Dedifferentiated amniotic fluid mesenchymal stem cell (primary cell): ENCODE measurements around the gene GUK1.

ENCODE experiments used
- DNase-seq: peaks from one replicate; pipeline ENCODE4 v3.0.0-alpha.2; 2016; ENCODE audit errors: extremely low spot score

The GUK1 gene, protein sequence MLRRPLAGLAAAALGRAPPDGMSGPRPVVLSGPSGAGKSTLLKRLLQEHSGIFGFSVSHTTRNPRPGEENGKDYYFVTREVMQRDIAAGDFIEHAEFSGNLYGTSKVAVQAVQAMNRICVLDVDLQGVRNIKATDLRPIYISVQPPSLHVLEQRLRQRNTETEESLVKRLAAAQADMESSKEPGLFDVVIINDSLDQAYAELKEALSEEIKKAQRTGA

DNA sequence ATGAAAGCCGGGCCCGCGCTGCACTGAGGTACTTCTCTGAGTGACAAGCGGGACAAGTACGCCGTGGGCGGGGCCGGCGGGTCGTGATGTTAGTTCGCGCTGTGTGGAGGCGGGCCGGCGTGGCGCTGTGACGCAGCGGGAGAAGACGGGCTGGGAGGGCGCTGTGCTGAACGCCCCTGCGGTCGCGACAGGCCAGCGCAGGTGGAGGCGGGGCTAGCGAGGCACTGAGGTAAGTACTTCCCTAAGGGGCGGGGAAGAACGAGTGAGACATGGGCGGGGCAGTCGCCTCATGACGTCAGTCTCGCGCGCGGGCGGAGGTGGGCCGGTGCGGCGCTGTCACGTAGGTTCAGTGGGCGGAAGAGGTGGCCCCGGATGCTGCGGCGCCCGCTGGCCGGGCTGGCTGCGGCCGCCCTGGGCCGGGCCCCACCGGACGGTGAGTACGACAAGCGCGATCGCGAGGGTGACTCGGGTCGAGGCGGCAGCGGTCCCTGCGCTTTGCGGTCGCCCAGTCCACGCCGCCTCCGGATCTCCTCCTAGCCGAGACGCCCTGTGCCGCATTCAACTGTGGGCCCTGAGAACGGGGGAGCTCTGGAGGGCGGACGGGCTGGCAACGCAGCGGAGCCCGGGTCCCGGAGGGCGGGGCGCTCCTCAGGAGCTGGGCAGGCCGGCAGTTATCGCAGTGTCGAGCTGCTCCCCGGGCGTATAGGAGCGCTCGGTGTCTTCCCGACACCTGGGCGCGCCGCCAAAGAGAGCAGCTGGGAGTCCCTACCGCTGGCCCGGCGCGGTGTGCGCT, at the start of gene GUK1:
Gene GUK1, plus strand, starts transcription at position 349 of the 793 bp plus-strand sequence. Its CDS starts 24 bp downstream, at position 373.
- DNase-seq = peak; percentile 96

DNA sequence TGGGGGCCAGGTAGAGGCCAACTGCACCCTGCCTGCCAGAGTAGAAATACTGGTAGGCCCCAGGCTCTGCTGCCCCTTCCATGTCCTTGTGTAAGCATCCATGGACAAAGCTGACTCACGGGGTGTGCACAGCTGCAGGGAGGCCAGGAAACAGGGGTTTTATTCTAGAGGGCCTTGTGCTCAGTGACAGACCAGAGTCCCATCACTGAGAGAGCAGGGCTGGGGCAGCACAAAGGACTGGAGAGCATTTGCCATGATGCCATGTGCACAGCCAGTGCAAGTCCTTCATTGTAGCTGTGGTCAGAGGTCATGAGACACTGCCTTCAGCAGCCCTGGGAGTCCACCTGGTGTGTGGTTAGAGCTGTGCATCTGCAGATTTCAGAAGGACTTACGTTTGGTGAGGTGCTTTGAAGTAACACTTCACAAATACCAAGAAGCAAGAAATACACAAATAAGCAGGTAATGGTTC, 49.4 kb upstream of the GUK1 start:
- no peak for DNase-seq

DNA sequence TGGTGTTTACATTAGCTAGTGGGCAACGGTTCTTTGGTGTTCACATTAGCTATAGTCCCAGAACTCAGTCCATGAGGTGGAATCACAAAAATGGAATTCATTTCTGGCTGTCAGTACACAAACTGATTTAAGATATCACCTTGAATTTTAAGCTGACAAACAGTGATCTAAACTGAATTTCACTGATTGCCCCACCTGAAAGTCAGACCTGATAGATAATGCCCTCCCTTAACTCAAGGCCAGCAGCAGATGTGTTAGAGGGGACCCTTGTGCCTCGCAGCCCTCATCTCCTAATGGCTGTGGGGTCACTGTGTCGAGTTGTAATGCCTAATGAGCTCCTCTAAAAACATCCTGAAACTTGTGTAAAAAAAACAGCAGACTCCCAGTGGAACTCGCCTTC, 49.0 kb upstream of the GUK1 start:
- DNase-seq = no peak

DNA sequence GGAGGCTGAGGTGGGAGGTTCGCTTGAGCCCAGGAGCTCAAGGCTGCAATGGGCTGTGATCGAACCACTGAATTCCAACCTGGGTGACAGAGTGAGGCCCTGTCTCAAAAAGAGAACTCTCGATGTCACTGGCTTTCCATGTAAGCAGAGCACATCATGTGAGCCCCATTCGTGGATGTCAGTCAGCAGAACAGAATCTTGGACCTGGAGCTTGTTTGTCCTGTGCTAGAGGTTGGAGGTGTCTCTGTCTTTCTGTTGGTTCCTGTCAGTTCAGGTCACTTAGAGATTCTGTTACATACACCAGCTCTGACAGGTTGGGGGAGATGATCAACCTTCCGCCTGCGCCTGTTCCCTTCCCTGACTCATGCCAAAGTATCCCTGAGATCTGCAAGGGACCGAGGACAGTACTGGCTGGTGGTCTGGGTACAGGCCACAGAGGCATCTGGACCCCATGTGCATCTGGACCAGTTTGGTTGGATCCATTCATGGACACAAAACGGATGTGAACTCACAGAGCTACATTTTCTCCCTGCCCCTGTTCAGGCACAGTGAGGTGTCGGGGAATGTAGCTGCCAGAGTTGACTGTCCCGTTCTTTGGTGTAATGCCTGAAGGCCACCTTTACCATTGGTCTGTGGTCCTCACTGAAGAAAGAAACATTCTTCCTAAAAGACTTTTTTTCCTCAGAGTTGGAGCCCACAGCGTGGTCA, 47.6 kb upstream of the GUK1 start:
- DNase-seq = no peak

DNA sequence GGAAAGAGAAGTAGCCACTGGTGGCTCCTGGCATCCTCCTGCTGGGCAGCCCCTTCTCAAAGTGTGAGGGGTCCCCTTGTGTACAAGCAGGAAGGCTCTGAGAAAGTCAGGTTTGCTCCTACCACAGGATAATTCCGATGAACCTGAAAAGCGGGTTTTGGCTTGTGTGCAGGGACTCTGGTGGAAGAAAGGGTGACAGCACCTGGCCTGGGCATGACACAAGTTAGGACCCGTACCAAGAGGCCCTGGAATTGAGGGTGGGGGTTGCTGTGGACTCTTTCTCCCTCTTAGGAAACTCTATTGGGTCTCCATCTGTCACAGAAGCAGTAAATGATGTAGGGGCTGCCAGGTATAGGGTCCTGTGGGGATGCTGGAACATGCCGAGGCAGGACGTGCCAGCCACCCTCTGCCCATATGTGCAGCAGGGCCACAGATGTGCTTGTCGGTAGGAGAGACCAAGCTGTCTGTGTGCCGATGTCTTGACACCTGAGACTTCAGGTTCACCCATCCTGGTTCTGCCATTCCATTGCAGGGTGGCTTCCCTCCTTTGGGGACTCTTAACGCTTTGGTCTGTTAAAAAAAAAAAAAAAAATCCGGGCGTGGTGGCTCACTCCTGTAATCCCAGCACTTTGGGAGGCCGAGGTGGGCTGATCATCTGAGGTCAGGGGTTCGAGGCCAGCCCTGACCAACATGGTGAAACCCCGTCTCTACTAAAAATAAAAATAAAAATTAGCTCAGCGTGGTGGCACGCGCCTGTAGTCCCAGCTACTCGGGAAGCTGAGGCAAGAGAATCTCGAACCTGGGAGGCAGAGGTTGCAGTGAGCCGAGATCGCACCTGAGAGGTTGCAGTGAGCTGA, 46.8 kb upstream of the GUK1 start:
- DNase-seq = no peak

DNA sequence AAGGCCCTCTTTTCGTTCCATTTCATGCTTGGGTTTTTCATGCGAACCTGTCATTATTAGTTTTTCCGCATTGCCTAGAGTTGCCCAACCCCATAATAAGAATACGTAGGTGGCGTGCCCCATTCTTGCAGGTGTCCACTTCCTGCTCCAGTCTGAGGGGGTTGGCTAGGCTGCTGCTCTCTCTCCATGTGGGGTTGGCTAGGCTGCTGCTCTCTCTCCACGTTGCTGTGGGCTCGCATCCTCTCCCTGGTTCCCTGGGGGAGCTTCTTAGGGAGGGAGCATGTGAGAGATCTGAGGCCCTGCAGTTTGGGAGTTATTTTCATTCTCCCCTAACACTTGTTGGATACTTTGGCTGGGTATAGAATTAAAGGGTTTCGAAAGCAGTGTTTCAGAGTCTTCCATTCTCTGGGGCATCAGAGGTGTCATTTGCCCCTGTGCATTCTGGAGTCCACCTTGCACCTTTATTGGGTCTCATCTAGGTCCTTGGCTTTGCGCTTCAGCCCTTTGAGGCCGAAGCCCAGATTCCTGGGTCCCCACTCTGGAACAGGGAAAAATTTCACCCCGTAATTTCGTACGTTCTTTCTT, 45.6 kb upstream of the GUK1 start:
- DNase-seq = no peak

DNA sequence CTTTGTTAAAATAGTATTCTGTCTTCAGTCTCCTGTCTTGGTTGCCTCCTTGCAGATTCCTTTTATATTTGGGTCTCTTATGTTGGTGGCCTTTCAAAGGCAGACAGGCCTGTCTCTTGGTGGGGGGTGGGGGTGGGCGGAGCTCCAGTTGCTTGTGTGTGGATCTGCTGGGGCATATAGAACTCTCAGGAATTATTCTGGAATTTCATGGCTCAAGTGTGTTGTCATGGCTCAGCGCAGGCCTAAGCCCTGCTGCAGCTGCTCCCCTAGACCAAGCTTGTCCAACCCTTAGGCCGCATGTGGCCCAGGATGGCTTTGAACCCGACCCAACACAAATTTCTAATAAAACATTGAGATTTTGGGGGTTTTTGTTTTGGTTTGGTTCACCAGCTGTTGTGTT, 44.9 kb upstream of the GUK1 start:
- DNase-seq = no peak

DNA sequence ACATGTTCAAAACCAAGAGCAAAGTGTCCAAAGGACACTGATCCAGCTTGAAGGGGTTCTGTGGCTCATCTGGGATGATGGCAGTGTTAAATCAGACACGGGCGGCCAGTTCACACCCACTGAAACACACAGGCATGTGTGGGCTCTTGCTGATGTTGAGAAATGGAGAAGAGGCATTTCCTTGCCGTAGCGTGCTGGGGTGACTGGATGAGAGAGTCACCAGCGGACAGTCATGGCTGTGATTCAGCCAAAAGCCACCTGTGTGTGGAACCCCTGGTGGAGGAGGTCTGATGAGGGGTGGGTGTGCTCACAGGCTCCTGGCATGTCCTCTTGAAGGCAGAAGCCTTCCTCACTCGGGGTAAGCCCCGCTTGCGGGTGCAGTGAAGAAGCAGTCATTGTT, 44.1 kb upstream of the GUK1 start:
- no peak for DNase-seq

DNA sequence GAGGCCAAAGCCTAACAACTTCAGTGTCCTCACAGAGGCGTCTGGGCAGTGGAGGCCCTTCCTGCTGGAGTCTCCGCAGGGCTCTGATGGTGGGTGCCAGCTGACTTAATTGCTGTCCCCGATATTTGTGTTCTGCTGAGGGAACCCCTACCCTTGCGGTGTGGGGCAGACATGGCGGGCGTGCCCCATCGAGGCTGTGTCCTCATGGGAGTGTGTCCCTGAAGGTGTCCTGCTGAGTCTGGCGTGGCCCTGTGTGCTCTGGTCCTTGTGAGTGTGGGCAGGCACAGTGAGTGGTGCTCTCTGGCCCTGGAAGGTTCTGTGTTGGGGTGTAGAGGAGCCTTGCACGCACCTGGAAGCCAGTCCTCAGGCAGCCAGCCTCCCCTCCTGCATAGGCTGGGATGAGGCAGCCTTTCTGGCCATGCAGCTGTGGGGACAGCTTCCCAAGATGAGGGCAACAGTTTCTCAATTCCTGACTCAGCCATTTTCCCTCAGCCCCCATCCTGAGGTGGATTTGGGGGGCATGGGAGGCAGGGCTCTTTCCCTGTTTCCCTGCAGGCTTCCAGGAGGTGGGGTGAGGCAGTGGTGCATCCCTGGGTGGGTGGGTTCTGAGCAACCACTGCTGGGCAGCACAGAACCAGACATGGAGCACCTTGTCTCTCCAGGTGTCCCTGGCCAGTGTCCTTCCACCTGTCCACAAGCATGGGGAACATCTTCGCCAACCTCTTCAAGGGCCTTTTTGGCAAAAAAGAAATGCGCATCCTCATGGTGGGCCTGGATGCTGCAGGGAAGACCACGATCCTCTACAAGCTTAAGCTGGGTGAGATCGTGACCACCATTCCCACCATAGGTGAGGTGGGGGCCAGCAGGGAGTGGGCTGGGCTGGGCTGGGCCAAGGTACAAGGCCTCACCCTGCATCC, 43.4 kb upstream of the GUK1 start:
- DNase-seq = no peak

DNA sequence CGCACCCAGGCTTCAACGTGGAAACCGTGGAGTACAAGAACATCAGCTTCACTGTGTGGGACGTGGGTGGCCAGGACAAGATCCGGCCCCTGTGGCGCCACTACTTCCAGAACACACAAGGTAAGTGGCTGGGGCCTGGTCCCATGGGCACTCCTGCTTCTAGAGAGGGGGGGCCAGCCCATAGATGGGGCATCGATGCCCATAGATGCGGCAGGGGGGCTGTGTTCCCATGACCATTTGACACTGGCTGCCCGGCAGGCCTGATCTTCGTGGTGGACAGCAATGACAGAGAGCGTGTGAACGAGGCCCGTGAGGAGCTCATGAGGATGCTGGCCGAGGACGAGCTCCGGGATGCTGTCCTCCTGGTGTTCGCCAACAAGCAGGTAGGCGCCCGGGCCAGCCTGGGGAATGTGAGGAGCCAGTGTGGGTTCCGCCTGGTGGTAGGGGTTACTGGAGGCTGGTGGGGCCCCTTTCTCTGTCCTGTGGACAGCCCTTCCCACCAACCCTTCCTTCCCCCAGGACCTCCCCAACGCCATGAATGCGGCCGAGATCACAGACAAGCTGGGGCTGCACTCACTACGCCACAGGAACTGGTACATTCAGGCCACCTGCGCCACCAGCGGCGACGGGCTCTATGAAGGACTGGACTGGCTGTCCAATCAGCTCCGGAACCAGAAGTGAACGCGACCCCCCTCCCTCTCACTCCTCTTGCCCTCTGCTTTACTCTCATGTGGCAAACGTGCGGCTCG, 42.6 kb upstream of the GUK1 start:
- no peak for DNase-seq

DNA sequence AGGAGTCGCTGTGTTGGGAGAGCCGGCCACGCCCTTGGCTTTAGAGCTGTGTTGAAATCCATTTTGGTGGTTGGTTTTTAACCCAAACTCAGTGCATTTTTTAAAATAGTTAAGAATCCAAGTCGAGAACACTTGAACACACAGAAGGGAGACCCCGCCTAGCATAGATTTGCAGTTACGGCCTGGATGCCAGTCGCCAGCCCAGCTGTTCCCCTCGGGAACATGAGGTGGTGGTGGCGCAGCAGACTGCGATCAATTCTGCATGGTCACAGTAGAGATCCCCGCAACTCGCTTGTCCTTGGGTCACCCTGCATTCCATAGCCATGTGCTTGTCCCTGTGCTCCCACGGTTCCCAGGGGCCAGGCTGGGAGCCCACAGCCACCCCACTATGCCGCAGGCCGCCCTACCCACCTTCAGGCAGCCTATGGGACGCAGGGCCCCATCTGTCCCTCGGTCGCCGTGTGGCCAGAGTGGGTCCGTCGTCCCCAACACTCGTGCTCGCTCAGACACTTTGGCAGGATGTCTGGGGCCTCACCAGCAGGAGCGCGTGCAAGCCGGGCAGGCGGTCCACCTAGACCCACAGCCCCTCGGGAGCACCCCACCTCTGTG, 41.7 kb upstream of the GUK1 start:
- no peak for DNase-seq

DNA sequence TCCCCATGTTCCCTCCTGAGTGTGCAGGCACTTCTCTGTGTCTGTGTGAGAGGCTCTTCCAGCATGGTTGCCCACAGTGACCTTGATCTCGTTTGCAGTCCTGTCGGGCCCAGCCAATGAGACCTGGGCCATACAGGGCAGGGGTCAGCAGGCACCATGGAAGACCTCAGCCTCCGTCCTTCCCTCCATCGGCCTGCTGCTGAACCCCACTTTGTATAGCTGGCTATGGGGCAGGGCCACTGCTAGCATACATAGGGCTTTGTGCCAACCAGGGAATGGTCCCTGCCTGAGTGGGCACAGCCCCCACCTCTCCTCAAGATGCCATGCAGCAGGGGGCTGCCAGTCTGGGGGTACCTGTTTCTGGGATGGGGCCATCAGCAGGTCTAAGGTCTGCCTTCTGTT, 40.7 kb upstream of the GUK1 start:
- DNase-seq = no peak

DNA sequence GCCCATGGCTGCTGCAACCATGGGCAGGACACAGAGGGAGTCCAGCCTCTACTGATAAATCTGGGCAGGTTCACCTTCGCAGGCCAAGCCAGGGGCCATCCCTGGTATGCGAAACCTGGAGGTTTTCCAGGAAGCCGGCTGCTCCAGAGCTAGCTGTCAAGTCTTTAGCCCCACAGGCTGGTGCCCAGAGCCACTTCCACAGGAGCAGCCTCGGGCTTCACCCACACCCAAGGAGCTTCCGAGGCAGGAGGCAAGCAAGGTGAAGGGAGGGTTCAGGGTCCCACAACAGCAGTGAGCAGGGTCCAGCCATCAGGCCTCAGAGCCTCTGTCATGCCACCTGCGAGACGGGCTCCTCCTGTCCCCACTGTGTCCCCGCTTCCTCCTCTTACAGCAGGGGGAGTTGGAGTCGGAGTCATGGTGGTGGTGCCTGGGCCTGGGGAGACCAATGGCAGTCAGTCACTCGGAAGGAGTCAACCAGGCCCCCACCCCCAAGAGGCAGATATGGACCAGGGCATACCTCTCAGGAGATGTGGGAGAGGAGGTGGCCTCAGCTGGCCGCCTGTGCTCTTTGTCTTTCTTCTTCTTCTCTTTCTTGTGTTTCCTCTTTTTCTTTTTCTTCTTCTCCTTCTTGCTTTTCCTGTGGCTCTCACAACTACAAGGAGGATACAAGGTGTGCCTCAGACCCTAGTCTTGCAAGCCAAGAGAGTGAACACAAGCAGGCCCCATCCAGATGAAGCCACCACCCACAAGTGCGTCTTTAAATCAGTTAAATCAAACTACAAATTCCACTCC, 39.1 kb upstream of the GUK1 start:
- DNase-seq = no peak

DNA sequence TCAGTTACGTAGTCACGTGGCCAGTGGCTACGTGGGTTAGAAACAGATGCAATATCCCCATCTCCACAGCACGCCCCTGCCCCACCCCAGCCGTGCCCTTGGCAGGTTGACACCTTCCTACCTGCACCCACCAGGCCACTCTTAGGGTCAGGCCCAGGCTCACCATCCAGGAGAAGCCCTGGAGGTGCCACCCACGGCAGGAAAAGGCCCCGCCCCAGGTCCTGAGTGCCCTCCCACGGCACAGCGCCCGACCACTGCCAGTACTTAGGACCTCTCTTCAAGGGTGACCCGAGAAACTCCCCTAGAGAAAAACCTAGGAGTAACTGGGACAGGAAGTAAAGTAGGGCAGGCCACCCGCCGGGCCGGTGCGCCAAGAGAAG, 38.5 kb upstream of the GUK1 start:
- no peak for DNase-seq

DNA sequence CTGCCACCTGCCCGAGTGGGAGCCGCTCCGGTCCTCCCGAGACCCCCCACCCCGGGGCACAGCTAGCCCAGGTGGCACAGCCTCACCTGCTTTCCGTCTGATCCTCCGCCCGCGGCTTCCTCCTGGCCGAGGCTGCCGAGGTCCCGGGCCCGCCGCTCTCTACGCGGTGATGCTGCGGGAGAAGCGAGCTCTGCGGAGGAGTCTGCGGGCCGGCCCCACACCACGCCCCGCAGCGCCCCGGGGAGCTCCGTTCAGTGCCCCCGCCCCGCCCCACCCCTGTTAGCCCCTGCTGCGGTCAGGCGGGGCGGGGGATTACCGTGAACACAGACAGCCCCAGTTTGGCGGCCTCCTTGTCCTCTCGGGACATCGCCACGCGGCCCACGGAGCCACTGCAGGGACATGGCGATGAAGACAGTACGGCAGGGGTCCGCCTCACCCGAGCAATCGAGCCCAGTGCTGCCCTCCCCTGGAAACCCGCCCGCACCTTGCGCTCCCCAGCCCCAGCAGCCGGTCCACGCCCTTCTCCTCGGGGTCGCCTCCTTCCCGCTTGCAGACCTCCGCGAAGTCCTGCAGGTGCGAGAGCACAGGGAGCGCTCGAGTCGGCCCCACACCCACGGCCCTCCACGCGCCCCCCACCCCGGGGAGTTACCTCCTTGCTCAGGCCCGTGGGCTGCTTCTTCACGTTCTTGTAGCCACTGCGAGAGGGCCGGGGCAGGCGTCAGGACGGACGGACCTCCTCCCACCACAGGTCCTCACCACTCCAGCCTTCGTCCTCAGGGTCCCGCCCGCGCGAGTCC, 37.9 kb upstream of the GUK1 start:
- no peak for DNase-seq

DNA sequence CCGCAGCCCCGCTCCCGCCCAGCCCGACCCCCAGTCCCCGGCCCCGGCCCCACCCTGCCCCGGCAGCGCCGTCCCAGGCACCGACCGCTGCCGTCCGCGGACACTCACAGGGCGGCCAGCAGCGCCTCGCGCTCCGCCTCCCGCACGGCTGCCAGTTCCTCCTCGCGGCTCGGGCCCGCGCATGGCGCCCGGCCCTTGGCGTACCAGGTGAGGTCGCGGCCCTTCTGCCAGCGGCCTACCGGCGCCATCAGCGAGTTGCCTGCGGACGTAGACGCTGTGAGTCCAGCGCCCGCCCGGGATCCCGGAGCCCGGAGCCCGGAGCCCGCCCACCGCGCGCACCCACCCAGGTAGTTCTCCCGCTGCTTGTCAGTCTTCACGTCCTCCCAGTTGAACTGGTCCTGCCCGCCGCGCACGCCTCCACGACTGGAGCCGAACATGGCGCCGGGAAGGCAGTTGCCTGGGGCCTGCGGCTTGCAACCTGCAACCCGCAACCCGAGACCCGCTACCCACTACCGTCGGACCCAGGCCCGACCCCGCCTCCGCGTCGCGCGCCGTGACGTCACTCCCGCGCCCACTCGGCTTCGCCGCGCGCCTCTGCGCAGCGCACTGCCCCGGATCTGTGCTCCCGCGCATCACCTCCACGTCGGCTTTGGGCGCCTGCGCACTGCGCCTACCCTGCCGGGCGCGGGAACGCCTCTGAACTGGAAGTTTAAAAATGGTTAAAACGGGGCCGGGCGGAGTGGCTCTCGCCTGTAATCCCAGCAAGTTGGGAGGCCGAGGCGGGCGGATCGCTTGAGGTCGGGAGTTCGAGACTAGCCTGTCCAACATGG, 37.1 kb upstream of the GUK1 start, which contains the start of gene C1orf35:
Gene C1orf35, minus strand, starts transcription at position 535 of the 830 bp plus-strand sequence. Its CDS starts 98 bp downstream, at position 437.
- DNase-seq = peak; percentile 90
